Stimulated activated CD4-positive, alpha-beta T cell treated with anti-CD3 and anti-CD28 coated beads, Interleukin-2, amount 100 ng/mL, for 48 hours (primary cell): ENCODE data around the gene RTL1.

Experiments
- DNase-seq, 2 donors: peaks; one replicate each; pipeline ENCODE4 v3.0.0-alpha.2; 2020

The RTL1 gene

GRCh38 chr14:100881211-100882025, 22.1 kb downstream of the RTL1 start:
- no peak for DNase-seq

GRCh38 chr14:100880271-100881101, 23.0 kb downstream of the RTL1 start:
- no peak for DNase-seq

DNA sequence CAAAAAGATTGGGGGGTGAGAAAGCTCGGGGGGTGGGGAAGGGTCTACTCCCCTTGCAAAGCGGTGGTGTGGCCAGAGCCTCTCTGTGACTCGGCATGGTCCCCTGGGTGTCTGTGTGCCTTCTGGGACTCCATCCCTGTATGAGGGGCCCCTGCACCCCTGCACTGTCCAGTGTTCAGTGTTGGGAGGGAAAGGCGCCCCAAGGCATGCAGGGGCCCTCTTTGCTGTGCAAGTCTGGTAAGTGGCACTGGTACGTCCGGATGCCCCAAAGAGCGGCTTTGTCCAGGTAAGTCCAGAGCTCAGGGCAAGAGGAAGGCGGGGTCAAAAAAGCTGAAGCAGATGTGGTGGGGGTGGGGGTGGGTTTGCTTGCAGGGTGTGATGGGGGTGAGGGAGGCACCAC, 23.7 kb downstream of the RTL1 start:
- no peak for DNase-seq

GRCh38 chr14:100879194-100879593, 24.3 kb downstream of the RTL1 start:
- no peak for DNase-seq

DNA sequence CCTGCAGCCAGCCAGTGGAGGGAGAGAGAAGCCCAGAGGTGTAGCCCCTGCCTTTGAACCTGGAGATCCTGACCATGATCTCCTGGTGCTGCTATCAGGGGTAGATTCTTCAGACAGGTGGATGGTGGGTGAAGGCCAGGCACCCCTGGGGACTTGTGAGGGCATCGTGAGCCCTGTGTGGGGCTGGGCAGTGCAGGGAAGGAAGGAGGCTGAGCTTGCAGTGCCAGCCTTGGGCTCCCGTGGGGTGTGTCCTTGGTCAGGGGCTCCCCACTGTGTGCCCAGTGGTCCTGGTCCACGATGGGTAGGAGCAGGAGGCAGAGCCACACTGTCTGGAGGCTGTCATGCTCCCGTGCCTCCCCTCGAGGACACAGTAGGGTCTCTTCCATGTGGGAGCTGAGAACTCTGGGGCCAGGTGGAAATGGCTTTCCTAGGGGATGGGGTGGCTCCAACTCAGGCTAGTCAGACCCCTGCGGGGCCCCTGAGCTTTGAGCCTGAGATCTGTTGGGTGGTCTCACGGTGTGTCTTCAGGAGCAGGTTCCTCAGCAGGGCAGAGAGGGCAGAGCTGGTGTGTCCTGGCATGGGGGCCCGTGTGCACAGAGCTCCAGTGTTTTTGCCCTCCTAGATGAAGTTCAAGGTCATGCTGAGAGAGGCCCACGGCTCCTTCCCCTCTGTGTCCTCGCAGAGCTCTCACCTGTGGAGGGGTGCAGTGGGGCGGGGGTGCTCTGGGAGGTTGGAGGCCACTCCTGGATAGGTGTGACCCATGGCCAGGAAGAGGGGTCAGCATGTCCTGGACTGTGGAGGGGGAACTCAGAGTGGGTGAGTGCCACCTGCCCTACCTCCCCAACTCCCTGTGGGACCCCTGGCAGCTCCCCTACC, 25.0 kb downstream of the RTL1 start:
- no peak for DNase-seq

DNA sequence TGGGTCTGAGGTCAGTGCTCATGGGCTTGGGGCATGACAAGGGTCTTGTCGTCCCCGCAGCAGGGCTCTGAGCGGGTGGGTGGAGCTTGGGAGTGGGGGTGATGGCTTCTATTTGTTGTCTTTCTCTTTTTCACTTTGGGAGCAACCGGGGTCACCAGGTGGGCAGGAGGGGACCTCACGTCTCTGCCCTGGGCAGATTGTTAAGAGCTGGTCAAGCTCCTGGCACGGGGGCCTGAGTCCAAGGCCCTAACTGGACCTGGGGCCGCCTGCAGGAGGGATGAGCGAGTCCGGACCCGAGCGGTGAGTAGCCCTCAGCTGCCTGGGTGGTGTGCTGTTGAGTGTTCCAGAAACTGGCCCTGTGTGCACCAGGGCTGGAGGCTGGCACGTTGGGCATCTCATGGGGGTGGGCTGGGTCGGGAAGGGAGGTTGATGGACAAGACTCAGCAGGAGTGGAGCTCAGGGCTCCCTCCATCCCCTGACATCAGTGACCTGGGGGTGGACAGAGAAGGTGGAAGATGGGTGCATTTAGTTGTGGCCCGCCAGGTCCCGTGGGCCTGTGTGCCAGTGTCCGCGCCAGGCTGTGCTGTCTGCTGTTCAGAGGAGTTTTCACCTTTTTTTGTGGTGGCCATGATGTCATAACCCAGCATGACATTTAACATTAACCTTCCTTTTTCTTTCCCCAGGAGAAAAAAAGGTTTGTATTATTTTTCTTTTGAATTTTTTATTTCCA, 27.5 kb downstream of the RTL1 start:
- DNase-seq, result no peak

DNA sequence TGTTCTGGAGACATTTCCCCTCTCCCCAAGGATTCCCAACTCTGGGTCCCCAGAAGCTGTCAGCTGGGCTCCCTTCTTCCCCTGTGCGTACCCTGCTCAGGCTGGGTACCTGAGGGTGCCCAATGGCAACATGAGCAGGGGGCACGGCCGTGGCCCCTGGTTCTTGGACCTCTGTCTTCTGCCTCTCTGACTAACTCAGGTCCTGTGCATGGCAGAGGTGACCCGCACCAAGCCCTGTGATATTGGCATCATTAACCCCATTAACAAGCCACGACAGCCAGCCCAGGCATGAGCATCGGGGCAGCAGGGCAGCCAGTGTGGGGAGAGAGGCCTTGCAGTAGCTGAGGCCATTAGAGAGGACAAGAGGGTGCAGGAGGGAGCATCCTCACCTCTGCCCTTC, 28.4 kb downstream of the RTL1 start:
- no peak for DNase-seq

- DNase-seq, result no peak
These were observed 29.0 kb downstream of the RTL1 start for GRCh38 chr14:100874411-100875091.

DNA sequence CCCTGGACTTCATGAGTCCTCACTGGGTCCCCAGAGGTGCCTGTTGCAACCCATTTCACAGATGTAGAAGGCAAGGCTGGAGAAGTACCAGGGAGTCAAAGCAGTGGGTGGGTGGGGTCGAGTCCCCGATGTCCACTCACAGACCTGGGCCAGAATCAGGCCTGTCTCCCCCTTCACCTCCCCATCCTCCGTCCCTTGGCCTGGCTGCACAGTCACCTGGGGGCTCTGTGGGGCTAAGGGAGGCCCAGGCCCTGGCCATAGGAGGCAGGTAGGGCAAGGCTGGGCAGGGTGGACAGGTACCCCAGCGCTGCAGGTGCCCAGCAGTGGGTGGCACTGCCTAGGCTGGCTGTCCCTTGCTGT, 29.5 kb downstream of the RTL1 start:
- DNase-seq, result no peak

DNA sequence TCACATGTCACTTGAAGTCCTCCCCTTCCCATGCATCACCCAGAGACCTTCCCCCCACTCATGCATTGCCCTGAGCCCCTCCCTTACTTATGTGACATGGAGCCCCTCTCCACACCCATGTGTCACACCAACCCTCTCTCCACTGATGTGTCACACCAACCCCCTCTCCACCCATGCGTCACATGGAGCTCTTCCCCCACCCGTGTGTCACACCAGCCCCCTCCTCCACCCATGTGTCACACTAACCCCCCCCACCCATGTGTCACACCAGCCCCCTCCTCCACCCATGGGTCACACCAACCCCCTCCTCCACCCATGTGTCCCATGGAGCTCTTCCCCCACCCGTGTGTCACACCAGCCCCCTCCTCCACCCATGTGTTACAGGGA, 30.4 kb downstream of the RTL1 start:
- DNase-seq, result no peak

GRCh38 chr14:100872259-100873095, 31.0 kb downstream of the RTL1 start:
- DNase-seq, result no peak

GRCh38 chr14:100871234-100872186, 32.0 kb downstream of the RTL1 start:
- no peak for DNase-seq

DNA sequence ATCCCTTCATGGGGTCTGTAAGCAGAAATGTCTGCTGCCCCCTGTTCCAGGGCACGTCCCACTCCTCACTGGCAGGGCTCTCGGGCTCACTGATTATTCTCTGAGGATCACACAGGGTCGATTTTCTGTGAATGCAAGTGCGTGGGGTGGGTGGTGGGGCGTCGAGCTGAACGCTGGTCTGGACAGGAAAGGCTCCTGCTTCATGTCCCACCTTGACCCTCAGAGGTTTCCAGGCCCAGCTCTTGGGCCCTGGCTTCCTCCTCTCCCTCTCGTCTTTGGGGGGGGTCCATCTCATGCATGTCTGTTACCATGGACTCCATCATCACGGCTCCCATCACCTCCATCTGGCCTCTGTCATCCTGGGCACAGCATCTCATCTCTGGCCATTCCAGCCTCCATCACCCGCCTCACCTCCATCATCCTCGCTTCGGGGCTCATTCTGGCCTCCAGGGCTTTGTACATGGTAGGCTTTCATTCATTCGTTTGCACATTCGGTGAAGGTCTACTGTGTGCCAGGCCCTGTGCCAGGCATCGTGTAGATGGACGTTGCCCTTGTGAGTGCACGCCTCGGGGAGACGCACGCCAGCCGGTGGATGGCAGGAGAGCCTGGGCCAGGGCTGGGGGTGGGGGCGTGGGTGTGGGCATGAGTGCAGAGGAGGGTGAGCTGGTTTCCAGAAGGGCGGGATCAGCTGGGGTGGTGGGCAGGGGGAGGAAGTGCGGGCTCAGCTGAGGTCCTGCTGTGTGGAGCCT, 34.7 kb downstream of the RTL1 start:
- DNase-seq, result no peak

GRCh38 chr14:100867631-100868315, 35.7 kb downstream of the RTL1 start:
- DNase-seq, result no peak

DNA sequence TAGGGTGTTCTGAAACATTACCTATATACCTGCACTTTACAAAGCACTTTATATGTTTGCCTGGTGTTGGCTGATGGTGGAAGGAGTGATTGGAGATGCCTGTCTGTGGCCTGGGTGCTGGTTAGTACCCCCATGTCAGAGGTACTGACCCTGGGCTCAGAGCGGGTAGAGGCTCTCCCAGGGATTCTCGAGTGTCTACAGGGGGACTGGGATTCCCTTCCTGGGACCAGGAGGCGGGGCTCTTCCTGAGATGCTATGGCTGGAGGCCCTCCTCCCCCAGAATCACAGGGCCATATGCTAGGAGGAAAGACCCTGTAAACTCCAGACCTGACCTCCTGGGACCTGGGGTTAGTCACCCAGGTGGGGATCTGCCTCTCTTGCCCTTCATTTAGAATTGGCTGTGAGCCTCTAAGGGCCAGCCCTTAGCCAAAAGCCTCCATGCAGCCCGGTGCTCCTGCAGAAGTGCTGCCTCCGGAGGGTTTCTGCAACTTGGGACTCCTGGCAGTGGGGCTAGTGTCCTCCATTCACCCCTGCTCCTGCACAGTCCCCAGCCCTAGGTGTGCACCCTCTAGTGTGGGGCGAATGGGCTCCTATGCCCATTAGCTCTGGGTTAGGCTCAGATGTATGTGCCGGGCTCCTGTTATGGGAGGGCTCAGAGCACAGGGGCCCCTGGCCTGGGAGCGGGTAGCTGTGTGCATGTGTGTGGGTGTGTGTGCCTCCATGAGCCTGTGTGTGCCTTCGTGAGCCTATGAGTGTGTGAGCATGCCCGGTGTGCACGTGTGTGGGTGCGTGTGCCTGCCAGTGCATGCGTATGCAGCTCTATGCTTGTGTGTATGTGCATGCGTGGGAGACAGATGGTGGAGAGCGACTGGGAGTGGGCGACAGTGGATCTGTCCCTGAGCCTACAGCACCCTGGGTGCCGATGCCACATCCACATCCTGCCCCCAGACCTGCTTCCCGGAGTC, 36.6 kb downstream of the RTL1 start:
- no peak for DNase-seq

GRCh38 chr14:100865682-100866591, 37.6 kb downstream of the RTL1 start:
- no peak for DNase-seq
